Right lobe of liver (tissue), 4 donors: Measurements from ENCODE around the gene PDGFD.

Source experiments
- CTCF ChIP-seq, 4 donors: fragments of 200-600 bp in 3 of 4; fragments of 450-650 bp in 1 of 4; IDR thresholded peaks; one replicate each; pipeline versions ENCODE4 v1.5.1 to v1.8.0; 2016 to 2022; ENCODE audit warnings: antibody characterized with exemption in 4 of 4, mild to moderate bottlenecking in 2 of 4
- POLR2A ChIP-seq: fragments of 450-650 bp; IDR thresholded peaks from one replicate; pipeline ENCODE4 v1.6.1; 2017; ENCODE audit warnings: antibody characterized with exemption, mild to moderate bottlenecking
- donor health status: DM: no; HTN: no; CAD: no.
- donor health status: DM: no; HTN: no; CAD: no.
- donor health status: DM: no; HTN: yes; CAD: no.

GRCh38 chr11:104054911-104055529 lies 108.9 kb downstream of the PDGFD start:
- TF ChIP-seq POLR2A (no peak), CTCF (IDR thresholded peaks at IDR 0.05) (no peak)
